Ascending aorta (tissue), 2 donors: ENCODE data around the gene PLPPR5. TPM values are rescaled to one million over a fixed set of nuclear protein-coding genes. Genes with fewer than 3 reads are reported as not detected.

ENCODE experiments used
- DNase-seq, 2 donors: peaks; one replicate each; pipeline ENCODE4 v3.0.0-alpha.2; 2019; ENCODE audit warnings: low spot score in 2 of 2
- H3K27ac ChIP-seq, 2 donors: fragments of 200-600 bp; sonication (generic); one replicate each; pipeline ENCODE4 v1.5.1; 2016 to 2017; ENCODE audit warnings: mild to moderate bottlenecking in 1 of 2
- H3K27me3 ChIP-seq: fragments of 200-600 bp; sonication (generic); one replicate; pipeline ENCODE4 v1.5.1; 2017
- H3K36me3 ChIP-seq, 2 donors: fragments of 200-600 bp; sonication (generic); one replicate each; pipeline ENCODE4 v1.5.1; 2016
- H3K4me1 ChIP-seq, 2 donors: fragments of 200-600 bp; sonication (generic); one replicate each; pipeline ENCODE4 v1.5.1; 2016 to 2017; ENCODE audit warnings: mild to moderate bottlenecking in 1 of 2
- H3K4me3 ChIP-seq, 2 donors: fragments of 200-600 bp; sonication (generic); one replicate each; pipeline ENCODE4 v1.5.1; 2016 to 2017; ENCODE audit warnings: mild to moderate bottlenecking in 1 of 2
- H3K9me3 ChIP-seq, 2 donors: fragments of 200-600 bp; sonication (generic); one replicate each; pipeline ENCODE4 v1.5.1; 2016
- CTCF ChIP-seq, 3 experiments: fragments of 200-600 bp in 2 of 3; fragments of 450-650 bp in 1 of 3; sonication (generic) in 2 of 3; IDR thresholded peaks; one replicate each; pipeline ENCODE4 v1.5.1; 2016 to 2019; ENCODE audit warnings: antibody characterized with exemption in 3 of 3, mild to moderate bottlenecking in 1 of 3, moderate library complexity in 1 of 3
- intact Hi-C: fragments of 100-400 bp; cut with DNase I; formaldehyde crosslinking; loops from one replicate; pipeline ENCODE4 v1.15.1; 2023
- total RNA-seq: library from RNA; depleted of rRNA; stranded (reverse); fragments of >200 nt; gene quantifications from one replicate; pipeline ENCODE4 v1.1.0, GENCODE V29; 2016

PLPPR5 gene
- total RNA-seq, 1 donor from 2014 or later, result not detected

GRCh38 chr1:98924977-98925376 is 79.7 kb downstream of the PLPPR5 start:
- Histone ChIP-seq H3K9me3 (no peaks in the 10 kb centered on the region), H3K4me1 (no peaks in the 10 kb centered on the region), H3K27ac (no peak overlapping the region), H3K27me3 (no peaks in the 10 kb centered on the region), H3K36me3 (no peaks in the 10 kb centered on the region), H3K4me3 (no peak overlapping the region)
- no peak for TF ChIP-seq CTCF (IDR thresholded peaks at IDR 0.05)
- no peak for DNase-seq
- intact Hi-C loops, result no loop called here

GRCh38 chr1:98923667-98924066 is 81.0 kb downstream of the PLPPR5 start:
- no peak overlapping the region for H3K4me3 ChIP-seq
- no peaks in the 10 kb centered on the region for H3K36me3 ChIP-seq
- no peak for DNase-seq
- H3K4me1 ChIP-seq, result no peaks in the 10 kb centered on the region
- intact Hi-C loops, result no loop called here
- no peaks in the 10 kb centered on the region for H3K27me3 ChIP-seq
- H3K9me3 ChIP-seq, result no peaks in the 10 kb centered on the region
- no peak for TF ChIP-seq CTCF (IDR thresholded peaks at IDR 0.05)
- no peak overlapping the region for H3K27ac ChIP-seq

- no peak overlapping the region for H3K4me3 ChIP-seq
- H3K4me1 ChIP-seq, result no peaks in the 10 kb centered on the region
- no peaks in the 10 kb centered on the region for H3K36me3 ChIP-seq
- no peak overlapping the region for H3K27ac ChIP-seq
- H3K27me3 ChIP-seq, result no peaks in the 10 kb centered on the region
- H3K9me3 ChIP-seq, result no peaks in the 10 kb centered on the region
- intact Hi-C loops, result no loop called here
- no peak for DNase-seq
- TF ChIP-seq CTCF (IDR thresholded peaks at IDR 0.05), result no peak
These were observed 82.8 kb downstream of the PLPPR5 start for GRCh38 chr1:98921817-98922216.

- H3K27me3 ChIP-seq, result no peaks in the 10 kb centered on the region
- intact Hi-C loops, result no loop called here
- no peak for DNase-seq
- H3K4me3 ChIP-seq, result no peak overlapping the region
- no peak overlapping the region for H3K27ac ChIP-seq
- no peaks in the 10 kb centered on the region for H3K9me3 ChIP-seq
- H3K4me1 ChIP-seq, result no peaks in the 10 kb centered on the region
- H3K36me3 ChIP-seq, result no peaks in the 10 kb centered on the region
- no peak for TF ChIP-seq CTCF (IDR thresholded peaks at IDR 0.05)
These were observed 84.1 kb downstream of the PLPPR5 start for GRCh38 chr1:98920441-98921110.

- intact Hi-C loops, result no loop called here
- H3K27me3 ChIP-seq, result no peaks in the 10 kb centered on the region
- no peak for TF ChIP-seq CTCF (IDR thresholded peaks at IDR 0.05)
These were observed 85.0 kb downstream of the PLPPR5 start for GRCh38 chr1:98919652-98920051.

GRCh38 chr1:98919211-98919610 is 85.5 kb downstream of the PLPPR5 start:
- DNase-seq, result no peak
- no peak overlapping the region for H3K4me3 ChIP-seq
- intact Hi-C loops, result no loop called here

More at GRCh38 chr1:98919652-98920051, 85.0 kb downstream of the PLPPR5 start:
- H3K4me3 ChIP-seq, result no peak overlapping the region
- no peaks in the 10 kb centered on the region for H3K9me3 ChIP-seq
- H3K4me1 ChIP-seq, result no peaks in the 10 kb centered on the region
- no peaks in the 10 kb centered on the region for H3K36me3 ChIP-seq
- H3K27ac ChIP-seq, result no peak overlapping the region
- no peak for DNase-seq

More at GRCh38 chr1:98919211-98919610, 85.5 kb downstream of the PLPPR5 start:
- no peaks in the 10 kb centered on the region for H3K36me3 ChIP-seq
- H3K4me1 ChIP-seq, result no peaks in the 10 kb centered on the region
- no peaks in the 10 kb centered on the region for H3K9me3 ChIP-seq
- H3K27ac ChIP-seq, result no peak overlapping the region
- H3K27me3 ChIP-seq, result no peaks in the 10 kb centered on the region
- TF ChIP-seq CTCF (IDR thresholded peaks at IDR 0.05), result no peak
